NCI-H510A (cell line): ENCODE measurements around the gene FHAD1.

Experiments used
- DNase-seq: peaks from one replicate; lab custom pipeline; 2025; lab: John Stamatoyannopoulos, UW

Gene FHAD1

GRCh38 chr1:15248216-15248615 is 1.2 kb downstream of the FHAD1 start:
- no peak for DNase-seq

GRCh38 chr1:15249081-15249480 is 2.1 kb downstream of the FHAD1 start:
- no peak for DNase-seq

- DNase-seq, result no peak
These were observed 5.1 kb downstream of the FHAD1 start for GRCh38 chr1:15251857-15252835.

- no peak for DNase-seq
These were observed 7.5 kb downstream of the FHAD1 start for GRCh38 chr1:15254559-15254958.

- DNase-seq, result no peak
These were observed 8.6 kb downstream of the FHAD1 start for GRCh38 chr1:15255582-15256149.

- no peak for DNase-seq
These were observed 9.6 kb downstream of the FHAD1 start for GRCh38 chr1:15256584-15256983.

- DNase-seq, result no peak
These were observed 10.3 kb downstream of the FHAD1 start for GRCh38 chr1:15257309-15257708.

- DNase-seq, result no peak
These were observed 12.0 kb downstream of the FHAD1 start for GRCh38 chr1:15258833-15259621.

- DNase-seq, result no peak
These were observed 12.6 kb downstream of the FHAD1 start for GRCh38 chr1:15259622-15260007.

- no peak for DNase-seq
These were observed 13.6 kb downstream of the FHAD1 start for GRCh38 chr1:15260418-15261154.

GRCh38 chr1:15261155-15262002 is 14.4 kb downstream of the FHAD1 start:
- DNase-seq, result no peak

GRCh38 chr1:15262003-15262377 is 15.0 kb downstream of the FHAD1 start:
- DNase-seq, result no peak

GRCh38 chr1:15262706-15263105 is 15.7 kb downstream of the FHAD1 start:
- no peak for DNase-seq

- DNase-seq, result no peak
These were observed 17.7 kb downstream of the FHAD1 start for GRCh38 chr1:15264769-15265168.

- DNase-seq, result no peak
These were observed 24.2 kb downstream of the FHAD1 start for GRCh38 chr1:15271196-15271595.

- peak; percentile 93 for DNase-seq
These were observed 25.2 kb downstream of the FHAD1 start for GRCh38 chr1:15272009-15272781.

GRCh38 chr1:15272782-15273127 is 25.7 kb downstream of the FHAD1 start:
- DNase-seq, result no peak

GRCh38 chr1:15273274-15273673 is 26.3 kb downstream of the FHAD1 start:
- no peak for DNase-seq

- no peak for DNase-seq
These were observed 29.1 kb downstream of the FHAD1 start for GRCh38 chr1:15275921-15276683.
